Skeletal muscle tissue (tissue), 4 donors: Measurements from ENCODE around the gene FSTL4. TPM values are rescaled to one million over a fixed set of nuclear protein-coding genes. Genes with fewer than 3 reads are reported as not detected.

ENCODE experiments used
- H3K27ac ChIP-seq: one replicate; pipeline ENCODE4 v1.7.0; 2013; ENCODE audit warnings: mild to moderate bottlenecking, low read depth, low read length, inconsistent platforms
- H3K27me3 ChIP-seq, 3 donors: one replicate each; pipeline ENCODE4 v1.7.0; 2013; ENCODE audit warnings: low read length in 3 of 3; ENCODE audit not compliant: control insufficient read depth in 3 of 3, insufficient read depth in 3 of 3
- H3K36me3 ChIP-seq, 3 donors: one replicate each; pipeline ENCODE4 v1.7.0; 2013; ENCODE audit warnings: low read length in 3 of 3; ENCODE audit not compliant: control insufficient read depth in 3 of 3, insufficient read depth in 3 of 3
- H3K4me1 ChIP-seq, 3 donors: one replicate each; pipeline ENCODE4 v1.7.0; 2013; ENCODE audit warnings: low read length in 3 of 3, mild to moderate bottlenecking in 3 of 3; ENCODE audit not compliant: control insufficient read depth in 3 of 3, insufficient read depth in 3 of 3
- H3K4me3 ChIP-seq, 3 donors: one replicate each; pipeline ENCODE4 v1.7.0; 2013; ENCODE audit warnings: low read length in 3 of 3
- H3K9ac ChIP-seq, 3 donors: one replicate each; pipeline ENCODE4 v1.7.0; 2013; ENCODE audit warnings: low read length in 3 of 3, mild to moderate bottlenecking in 3 of 3, moderate library complexity in 2 of 3, low read depth in 1 of 3
- H3K9me3 ChIP-seq, 3 donors: one replicate each; pipeline ENCODE4 v1.7.0; 2013; ENCODE audit warnings: low read length in 3 of 3; ENCODE audit not compliant: control insufficient read depth in 3 of 3
- total RNA-seq: library from RNA; depleted of rRNA; stranded (reverse); fragments of >200 nt; gene quantifications from one replicate; pipeline ENCODE4 v1.2.3, GENCODE V29; 2014
- donor health status: Osteomylitis.

FSTL4 gene
- total RNA-seq, 1 donor from 2014 or later = 1.0 TPM

GRCh38 chr5:133370904-133371303 lies 241.4 kb downstream of the FSTL4 start:
- Histone ChIP-seq H3K4me1 (peaks cover 5 to 15% (median 6%) of the 10 kb centered on the region in 3 donors), H3K4me3 (no peak overlapping the region), H3K9ac (no peak overlapping the region), H3K9me3 (peaks cover 0 to 4% (median 0%) of the 10 kb centered on the region in 3 donors), H3K27ac (no peak overlapping the region), H3K27me3 (no peaks in the 10 kb centered on the region), H3K36me3 (no peaks in the 10 kb centered on the region)

DNA sequence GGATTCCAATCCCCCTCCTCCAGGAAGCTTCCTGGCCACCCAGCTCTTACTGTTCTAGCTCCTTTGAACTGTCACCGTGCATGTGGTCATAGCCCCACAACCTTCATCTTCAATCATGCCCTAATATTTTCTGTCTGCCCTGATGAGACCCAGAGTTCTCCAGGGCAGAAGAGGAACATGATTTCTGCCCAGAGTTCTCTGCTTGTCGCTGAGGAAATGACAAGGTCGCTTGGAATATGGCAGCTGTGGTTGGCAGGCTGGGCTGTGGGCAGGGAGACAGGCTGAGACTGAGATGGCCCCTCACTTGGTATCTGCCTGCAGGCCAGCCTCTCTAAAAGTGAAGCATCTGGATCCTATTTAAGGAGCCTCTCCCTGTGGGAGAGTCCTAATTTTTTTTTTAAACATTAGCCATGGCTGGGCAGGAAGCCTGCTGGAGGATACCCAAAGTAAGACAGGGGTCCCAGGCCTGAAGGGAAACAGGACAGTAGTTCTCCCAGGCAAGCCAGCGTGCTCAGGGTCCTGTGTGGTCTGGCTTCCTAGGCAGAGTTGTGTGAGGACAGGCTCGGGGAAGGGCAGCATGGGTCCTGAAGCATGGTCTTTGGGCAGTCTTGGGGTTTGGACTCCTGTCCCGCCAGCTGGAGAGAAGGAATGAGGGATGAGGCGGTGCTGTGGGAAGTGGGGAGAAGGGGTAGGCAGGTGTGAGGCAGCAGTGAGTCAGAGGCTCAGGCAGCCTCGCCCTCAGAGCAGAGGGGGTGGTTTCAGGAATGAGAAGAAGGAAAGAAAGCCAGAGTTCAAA lies 242.1 kb downstream of the FSTL4 start:
- H3K9ac ChIP-seq = no peak overlapping the region
- no peaks in the 10 kb centered on the region for H3K36me3 ChIP-seq
- H3K27ac ChIP-seq = no peak overlapping the region
- peaks cover 5 to 15% (median 6%) of the 10 kb centered on the region in 3 donors for H3K4me1 ChIP-seq
- H3K9me3 ChIP-seq = peaks cover 0 to 4% (median 0%) of the 10 kb centered on the region in 3 donors
- no peaks in the 10 kb centered on the region for H3K27me3 ChIP-seq
- H3K4me3 ChIP-seq = no peak overlapping the region

GRCh38 chr5:133368916-133369783 lies 243.2 kb downstream of the FSTL4 start:
- Histone ChIP-seq H3K4me1 (peaks cover 5 to 15% (median 6%) of the 10 kb centered on the region in 3 donors), H3K27ac (no peak overlapping the region), H3K4me3 (no peak overlapping the region), H3K27me3 (no peaks in the 10 kb centered on the region), H3K36me3 (no peaks in the 10 kb centered on the region), H3K9me3 (peaks cover 0 to 4% (median 0%) of the 10 kb centered on the region in 3 donors), H3K9ac (no peak overlapping the region)

DNA sequence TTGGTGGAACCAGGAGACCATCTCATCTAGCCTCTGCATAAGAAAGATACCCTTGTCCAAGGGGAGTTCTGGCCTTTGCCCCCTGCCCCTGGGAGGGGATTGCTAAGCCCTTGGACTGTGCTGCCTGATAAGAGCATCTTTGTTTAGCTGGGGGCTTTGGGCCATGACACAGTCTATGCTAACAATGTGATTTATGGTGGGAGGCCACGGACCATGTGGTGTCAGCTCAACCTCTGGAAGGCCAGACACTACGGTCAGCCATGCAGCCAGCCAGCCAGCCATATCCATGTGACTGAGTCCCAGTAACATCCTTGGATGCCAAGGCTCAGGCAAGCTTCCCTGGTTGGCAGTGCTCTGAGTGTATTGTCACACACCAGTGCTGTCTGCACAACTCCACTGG lies 244.4 kb downstream of the FSTL4 start:
- H3K4me3 ChIP-seq = no peak overlapping the region
- H3K9ac ChIP-seq = no peak overlapping the region
- H3K36me3 ChIP-seq = no peaks in the 10 kb centered on the region
- no peaks in the 10 kb centered on the region for H3K27me3 ChIP-seq
- no peaks in the 10 kb centered on the region for H3K9me3 ChIP-seq
- H3K4me1 ChIP-seq = peaks cover 5 to 15% (median 6%) of the 10 kb centered on the region in 3 donors
- no peak overlapping the region for H3K27ac ChIP-seq

- Histone ChIP-seq H3K4me1 (peaks cover 5 to 15% (median 6%) of the 10 kb centered on the region in 3 donors), H3K9ac (no peak overlapping the region), H3K27me3 (no peaks in the 10 kb centered on the region), H3K4me3 (no peak overlapping the region), H3K36me3 (no peaks in the 10 kb centered on the region), H3K27ac (no peak overlapping the region), H3K9me3 (no peaks in the 10 kb centered on the region)
Observed at GRCh38 chr5:133367071-133367786, 245.1 kb downstream of the FSTL4 start.

DNA sequence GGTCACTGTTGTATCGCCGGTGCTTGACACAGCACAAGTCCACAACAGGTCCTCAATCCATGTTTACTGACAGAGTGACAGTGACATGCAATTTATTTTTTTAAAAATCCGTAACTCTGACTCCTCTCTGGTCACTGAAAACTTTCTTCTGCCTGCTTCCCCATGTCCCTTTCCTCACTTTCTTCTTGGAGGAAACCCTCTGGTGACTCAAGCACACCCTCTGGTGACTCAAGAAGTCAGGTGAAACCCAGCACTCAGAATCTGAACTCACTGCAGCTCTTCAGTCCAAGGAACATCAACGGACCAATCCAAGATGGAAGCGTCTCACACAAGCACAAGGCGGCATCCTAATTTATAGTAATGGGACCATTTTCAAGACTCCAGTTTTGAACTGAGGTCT lies 245.9 kb downstream of the FSTL4 start:
- H3K4me3 ChIP-seq = no peak overlapping the region
- no peaks in the 10 kb centered on the region for H3K9me3 ChIP-seq
- peaks cover 5 to 15% (median 6%) of the 10 kb centered on the region in 3 donors for H3K4me1 ChIP-seq
- H3K27ac ChIP-seq = no peak overlapping the region
- no peaks in the 10 kb centered on the region for H3K36me3 ChIP-seq
- no peak overlapping the region for H3K9ac ChIP-seq
- H3K27me3 ChIP-seq = no peaks in the 10 kb centered on the region

DNA sequence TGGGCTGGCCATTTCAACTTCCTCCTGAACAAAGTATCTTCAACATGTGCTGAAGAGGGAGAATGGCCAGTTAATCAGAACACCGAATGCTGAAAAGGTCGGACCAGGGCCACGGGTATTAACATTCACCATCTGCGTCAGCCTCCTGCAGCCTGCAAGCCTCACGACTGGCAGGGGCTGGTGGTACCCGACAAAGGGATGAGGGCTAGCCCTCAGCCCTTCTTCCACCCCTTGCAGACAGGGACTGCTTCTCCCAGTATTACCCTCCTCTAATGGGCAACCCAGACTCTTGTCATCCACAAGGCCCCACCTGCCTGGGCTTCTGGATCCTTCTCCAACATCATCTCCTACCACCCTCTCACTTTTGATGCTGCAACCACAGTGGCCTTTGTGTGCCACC lies 246.6 kb downstream of the FSTL4 start:
- H3K27me3 ChIP-seq = no peaks in the 10 kb centered on the region
- H3K27ac ChIP-seq = no peak overlapping the region
- peaks cover 5 to 15% (median 6%) of the 10 kb centered on the region in 3 donors for H3K4me1 ChIP-seq
- H3K9ac ChIP-seq = no peak overlapping the region
- no peaks in the 10 kb centered on the region for H3K9me3 ChIP-seq
- no peaks in the 10 kb centered on the region for H3K36me3 ChIP-seq
- H3K4me3 ChIP-seq = no peak overlapping the region

DNA sequence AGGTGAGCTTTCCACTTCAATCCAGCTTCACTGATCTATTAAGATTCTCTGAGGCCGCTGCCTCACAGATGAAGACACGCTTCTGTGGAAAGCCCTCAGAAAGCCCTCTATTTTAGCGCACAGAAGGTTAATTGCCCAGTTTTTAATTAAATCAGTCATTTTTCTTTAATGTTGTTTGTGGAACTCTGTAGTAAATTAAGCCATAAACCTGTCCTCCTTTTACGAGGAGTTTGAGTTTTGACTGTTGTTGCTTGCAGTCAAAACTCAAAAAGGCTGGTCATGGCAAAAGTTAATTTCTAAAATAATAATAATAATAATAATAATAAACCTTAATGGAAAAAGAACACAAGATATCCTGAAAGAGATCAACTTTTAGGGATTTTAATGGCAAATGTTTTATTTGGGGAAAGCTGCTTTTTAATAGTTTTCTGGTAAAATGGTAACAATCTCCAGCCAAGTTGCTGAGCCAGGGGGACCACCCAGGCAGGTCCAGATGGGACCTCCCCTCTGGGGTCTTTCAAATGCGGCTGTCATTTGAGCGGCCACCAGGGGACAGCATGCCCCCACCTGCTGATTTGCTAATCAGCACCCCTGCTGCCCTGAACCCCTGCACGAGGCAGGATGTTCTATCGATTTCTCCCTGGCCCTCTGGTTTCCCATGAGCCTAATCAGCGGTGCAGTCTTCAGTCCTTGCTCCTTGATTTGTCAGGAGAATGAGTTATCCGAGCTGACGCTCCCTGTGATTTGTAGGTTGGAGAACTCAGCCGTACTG lies 247.2 kb downstream of the FSTL4 start:
- Histone ChIP-seq H3K27me3 (no peaks in the 10 kb centered on the region), H3K4me1 (peaks cover 5 to 15% (median 6%) of the 10 kb centered on the region in 3 donors), H3K4me3 (no peak overlapping the region), H3K9ac (no peak overlapping the region), H3K36me3 (no peaks in the 10 kb centered on the region), H3K27ac (no peak overlapping the region), H3K9me3 (no peaks in the 10 kb centered on the region)

- no peaks in the 10 kb centered on the region for H3K36me3 ChIP-seq
- no peak overlapping the region for H3K27ac ChIP-seq
- no peaks in the 10 kb centered on the region for H3K27me3 ChIP-seq
- H3K9me3 ChIP-seq = no peaks in the 10 kb centered on the region
- no peak overlapping the region for H3K4me3 ChIP-seq
- no peak overlapping the region for H3K9ac ChIP-seq
- peaks cover 5 to 15% (median 6%) of the 10 kb centered on the region in 3 donors for H3K4me1 ChIP-seq
Observed at GRCh38 chr5:133363807-133364587, 248.3 kb downstream of the FSTL4 start.
